Stimulated activated CD8-positive, alpha-beta memory T cell treated with anti-CD3 and anti-CD28 coated beads, Interleukin-15, amount 100 ng/mL, for 48 hours (primary cell): ENCODE measurements around the gene ZNF441.
"Not testable (repeated sequence)": the region's sequence is repeated elsewhere in the genome, so short reads cannot be mapped to it uniquely, and the experiment has no call there.

ENCODE experiments used
- DNase-seq, 2 donors: peaks; one replicate each; pipeline ENCODE4 v3.0.0-alpha.2; 2020; ENCODE audit warnings: low read depth in 2 of 2

Gene ZNF441

GRCh38 chr19:11780431-11781020, 13.7 kb downstream of the ZNF441 start:
- DNase-seq: no peak

DNA sequence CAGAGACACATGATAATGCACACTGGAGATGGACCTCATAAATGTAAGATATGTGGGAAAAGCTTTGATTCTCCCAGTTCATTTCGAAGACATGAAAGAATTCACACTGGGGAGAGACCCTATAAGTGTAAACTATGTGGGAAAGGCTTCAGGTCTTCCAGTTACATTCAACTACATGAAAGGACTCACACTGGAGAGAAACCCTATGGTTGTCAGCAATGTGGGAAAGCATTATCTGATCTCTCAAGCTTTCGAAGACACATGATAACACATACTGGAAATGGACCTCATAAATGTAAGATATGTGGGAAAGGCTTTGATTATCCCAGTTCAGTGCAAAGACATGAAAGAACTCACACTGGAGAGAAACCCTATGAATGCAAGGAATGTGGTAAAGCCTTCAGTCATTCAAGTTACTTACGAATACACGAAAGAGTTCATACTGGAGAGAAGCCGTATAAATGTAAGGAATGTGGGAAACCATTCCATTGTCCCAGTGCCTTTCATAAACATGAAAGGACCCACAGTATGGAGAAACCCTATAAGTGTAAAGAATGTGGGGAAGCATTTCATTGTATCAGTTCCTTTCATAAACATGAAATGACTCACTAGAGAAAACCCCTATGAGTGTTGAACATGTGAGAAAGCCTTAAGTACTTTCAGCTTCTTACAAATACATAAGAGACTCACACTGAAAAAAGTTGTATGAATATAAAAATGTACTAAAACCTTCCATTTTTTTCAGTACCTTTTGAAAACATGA, 14.7 kb downstream of the ZNF441 start:
- DNase-seq: no peak

DNA sequence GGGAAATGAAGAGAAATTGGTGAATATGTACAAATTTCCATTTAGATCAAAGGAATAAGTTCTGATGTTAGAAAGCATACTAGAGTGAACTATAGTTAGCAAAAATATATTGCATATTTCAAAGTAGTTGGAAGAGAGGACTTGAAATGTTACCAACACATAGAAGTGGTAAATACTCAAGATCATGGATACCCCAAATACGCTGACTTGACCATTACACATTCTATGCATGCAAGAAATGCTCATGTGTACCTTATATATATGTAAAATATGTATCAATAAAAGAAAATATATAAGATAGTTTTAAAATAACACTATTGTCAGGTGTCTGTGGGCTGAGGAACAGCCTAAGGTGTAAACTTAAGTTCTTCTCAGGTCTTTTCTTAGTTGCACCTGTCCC, 17.0 kb downstream of the ZNF441 start:
- DNase-seq: no peak

DNA sequence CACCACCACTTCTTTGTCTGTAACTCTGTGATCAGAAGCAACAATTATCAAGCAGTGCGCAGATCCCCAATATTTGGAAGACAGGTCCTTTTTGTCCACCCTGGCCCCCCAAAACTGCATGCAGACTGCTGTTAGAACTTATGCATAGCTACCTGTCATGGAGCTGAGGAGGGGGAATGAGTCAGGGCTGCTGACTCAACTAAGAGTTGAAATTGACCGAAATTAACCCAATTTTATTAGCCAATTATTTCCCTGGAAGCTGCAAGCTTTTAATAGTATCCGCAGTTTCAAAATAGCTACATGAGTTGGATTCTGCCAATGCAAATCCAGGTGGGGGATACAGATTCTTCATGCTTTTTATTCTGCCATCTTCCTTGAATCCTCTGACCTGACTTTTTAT, 17.6 kb downstream of the ZNF441 start:
- no peak for DNase-seq

- DNase-seq: no peak
These were observed 20.7 kb downstream of the ZNF441 start for GRCh38 chr19:11787536-11787935.

DNA sequence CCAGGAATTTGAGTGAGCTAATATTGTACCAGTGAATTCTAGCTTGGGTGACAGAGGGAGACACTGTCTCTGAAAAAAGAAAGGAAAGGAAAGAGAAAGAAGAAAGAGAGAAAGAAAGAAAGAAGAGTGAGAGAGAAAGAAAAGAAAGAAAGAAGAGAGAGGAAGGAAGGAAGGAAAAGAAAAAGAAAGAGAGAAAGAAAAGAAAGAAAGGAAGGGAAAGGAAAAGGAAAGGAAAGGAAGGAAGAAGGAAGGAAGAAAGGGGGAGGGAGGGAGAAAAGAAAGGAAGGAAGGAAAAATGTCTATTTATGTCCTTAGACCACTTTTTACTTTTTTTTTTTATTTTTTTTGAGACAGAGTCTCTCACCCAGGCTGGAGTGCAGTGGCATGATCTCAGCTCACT, 26.1 kb downstream of the ZNF441 start:
- DNase-seq: no peak

DNA sequence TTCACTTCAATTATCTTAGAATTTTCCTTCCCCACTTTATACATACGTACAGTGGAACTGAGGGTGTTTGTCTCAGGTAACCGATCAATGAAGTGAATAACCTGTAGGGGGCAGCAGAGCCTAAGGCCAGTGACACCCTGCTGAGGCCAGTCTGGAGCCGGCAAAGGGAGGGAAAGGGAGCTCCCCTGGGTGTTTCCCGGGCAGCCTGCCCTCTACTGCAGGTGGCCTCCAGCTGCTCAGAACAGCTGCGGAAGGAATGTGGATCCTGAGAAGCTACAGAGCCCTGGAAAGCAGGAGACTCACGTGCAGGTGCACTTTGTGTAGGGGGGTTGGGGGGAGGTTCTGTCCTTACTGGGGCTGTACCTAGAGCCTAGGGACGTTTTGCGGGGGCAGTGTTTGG, 30.7 kb downstream of the ZNF441 start:
- DNase-seq: peak; percentile 53 to 65

- peak; percentile 78 to 85 for DNase-seq
These were observed 31.9 kb downstream of the ZNF441 start, which contains the start of gene ZNF491 for GRCh38 chr19:11798391-11799330. Gene ZNF491, plus strand, starts transcription at chr19:11798523. Its CDS starts 7,431 bp downstream, at chr19:11805954.

GRCh38 chr19:11806354-11807098, 39.7 kb downstream of the ZNF441 start:
- no peak for DNase-seq

GRCh38 chr19:11807099-11807380, 40.2 kb downstream of the ZNF441 start:
- no peak for DNase-seq

DNA sequence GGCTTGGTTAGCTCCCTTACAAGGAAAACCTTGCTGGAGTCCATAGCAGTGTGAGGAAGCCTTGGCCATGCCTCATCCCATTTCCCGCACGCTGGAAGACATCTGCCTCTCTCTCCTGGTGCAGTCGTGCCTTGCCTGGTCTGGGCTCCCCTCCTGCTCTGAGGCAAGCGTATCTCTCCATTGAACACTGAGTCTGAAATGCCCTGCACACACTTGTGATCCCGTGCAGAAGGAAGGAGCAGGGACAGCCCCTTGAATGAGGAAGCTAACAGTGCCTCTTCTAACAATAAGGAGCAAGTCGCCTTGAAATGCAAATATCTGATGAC, 46.9 kb downstream of the ZNF441 start:
- no peak for DNase-seq

GRCh38 chr19:11814029-11814699, 47.4 kb downstream of the ZNF441 start, which contains the start of gene ZNF440:
Gene ZNF440, plus strand, starts transcription at chr19:11814273. Its CDS starts 175 bp downstream, at chr19:11814448.
- peak; percentile 83 to 84 for DNase-seq

DNA sequence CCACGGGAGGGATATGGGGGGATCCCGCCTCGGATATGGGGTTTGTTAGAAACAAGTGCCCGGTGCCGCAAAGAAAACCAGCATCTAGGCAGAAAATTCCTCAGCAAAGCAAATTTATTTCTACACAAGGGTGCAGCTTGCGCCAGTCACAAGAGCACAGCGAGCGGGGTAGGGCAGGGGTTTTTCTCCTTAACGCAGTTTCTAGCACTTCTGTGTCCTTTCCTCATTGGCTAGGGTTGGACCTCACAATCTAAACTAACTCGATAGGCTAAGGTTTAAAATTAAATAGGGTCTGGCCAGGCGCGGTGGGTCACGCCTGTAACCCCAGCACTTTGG, 47.9 kb downstream of the ZNF441 start:
- no peak for DNase-seq

DNA sequence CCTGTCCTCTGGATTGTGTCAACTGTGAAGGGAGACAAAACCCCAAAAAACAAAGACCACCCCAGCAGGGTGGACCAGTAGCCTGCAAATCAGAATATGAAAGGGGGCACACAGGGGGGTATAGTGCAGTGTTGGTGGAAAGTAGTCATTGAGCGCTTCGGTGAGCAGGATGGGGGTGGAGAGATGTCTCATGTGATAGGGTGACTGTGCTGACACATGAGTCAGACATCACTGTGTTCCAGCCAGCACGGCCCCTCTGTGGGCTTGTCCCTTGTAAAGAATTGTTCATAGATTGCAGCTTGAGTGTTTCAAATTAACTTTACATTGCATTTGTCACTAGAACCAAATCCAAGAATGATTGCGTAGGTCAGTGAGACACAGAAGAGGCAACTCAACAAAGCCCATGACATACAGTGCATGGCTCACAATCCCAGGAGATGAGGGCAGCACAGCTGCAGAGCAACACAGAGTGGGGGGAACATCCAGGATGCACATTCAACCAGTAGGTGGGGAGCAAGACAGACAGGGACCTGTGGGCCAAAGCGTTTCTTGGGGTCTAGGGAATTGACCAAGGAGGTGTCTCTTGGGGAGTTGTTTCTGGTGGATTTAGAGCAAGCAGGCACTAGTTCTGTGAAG, 54.8 kb downstream of the ZNF441 start:
- no peak for DNase-seq

DNA sequence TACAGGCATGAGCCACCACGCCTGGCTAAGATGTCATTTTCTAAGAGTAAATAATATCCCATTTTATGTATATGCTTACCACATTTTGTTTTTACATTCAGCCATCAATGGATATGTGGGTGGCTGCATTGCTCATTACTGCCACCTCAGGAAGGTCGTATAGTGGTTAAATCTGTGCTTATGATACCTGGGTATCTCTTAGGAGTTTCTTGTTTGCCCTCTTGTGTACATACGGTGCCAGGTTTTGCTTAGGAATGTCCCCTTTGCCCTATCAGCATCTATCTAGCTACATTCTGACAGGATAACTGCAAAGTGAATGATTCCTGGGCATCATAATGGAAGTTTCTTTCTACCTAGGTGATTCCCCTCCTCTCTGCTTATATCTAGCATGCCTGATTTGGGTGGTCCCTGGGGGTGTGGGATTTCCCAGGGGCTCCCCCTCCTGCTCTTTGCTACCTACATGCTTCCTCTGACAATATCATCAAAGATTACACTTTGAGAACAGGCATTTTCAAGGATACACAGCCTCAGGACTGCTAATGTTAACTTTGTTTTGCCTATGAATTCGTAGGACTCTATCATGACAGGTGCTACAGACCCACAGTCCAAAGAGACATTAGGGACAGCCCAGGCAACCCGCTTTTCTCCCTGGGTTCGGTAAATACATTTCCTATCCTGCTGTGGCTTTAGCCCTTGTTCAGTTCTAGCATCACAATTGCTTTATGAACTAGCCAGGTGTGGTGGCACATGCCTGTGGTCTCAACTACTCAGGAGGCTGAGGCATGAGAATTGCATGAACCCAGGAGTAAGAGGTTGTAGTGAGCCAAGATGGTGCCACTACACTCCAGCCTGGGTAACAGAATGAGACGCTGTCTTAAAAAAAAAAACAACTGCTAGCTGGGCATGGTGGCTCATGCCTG, 62.4 kb downstream of the ZNF441 start:
- not testable (repeated sequence) for DNase-seq

DNA sequence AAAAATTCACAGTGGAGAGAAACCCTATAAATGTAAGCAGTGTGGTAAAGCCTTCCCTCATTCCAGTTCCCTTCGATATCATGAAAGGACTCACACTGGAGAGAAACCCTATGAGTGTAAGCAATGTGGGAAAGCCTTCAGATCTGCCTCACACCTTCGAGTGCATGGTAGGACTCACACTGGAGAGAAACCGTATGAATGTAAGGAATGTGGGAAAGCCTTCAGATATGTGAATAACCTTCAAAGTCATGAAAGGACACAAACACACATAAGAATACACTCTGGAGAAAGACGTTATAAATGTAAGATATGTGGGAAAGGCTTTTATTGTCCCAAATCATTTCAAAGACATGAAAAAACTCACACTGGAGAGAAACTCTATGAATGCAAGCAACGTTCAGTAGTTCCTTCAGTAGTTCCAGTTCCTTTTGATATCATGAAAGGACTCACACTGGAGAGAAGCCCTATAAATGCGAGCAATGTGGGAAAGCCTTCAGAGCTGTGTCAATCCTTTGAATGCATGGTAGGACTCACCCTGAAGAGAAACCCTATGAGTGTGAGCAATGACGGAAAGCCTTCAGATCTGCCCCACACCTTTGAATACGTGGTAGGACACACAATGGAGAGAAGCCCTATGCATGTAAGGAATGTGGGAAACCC, 65.6 kb downstream of the ZNF441 start:
- no peak for DNase-seq

GRCh38 chr19:11833541-11833940, 66.7 kb downstream of the ZNF441 start:
- no peak for DNase-seq
